SKM-1 treated with dmso at 0.1 percent for 144 hours (cell line): ENCODE measurements around the gene CGREF1.
"Not testable (repeated sequence)": the region's sequence is repeated elsewhere in the genome, so short reads cannot be mapped to it uniquely, and the experiment has no call there.

Source experiments
- DNase-seq: peaks from one replicate; lab custom pipeline; 2025; ENCODE audit not compliant: unreplicated experiment; lab: John Stamatoyannopoulos, UW

CGREF1 gene

GRCh38 chr2:27088634-27089033 lies 30.3 kb downstream of the CGREF1 start:
- no peak for DNase-seq

- no peak for DNase-seq
Observed at GRCh38 chr2:27087823-27088410, 31.0 kb downstream of the CGREF1 start.

GRCh38 chr2:27086724-27087593 lies 32.0 kb downstream of the CGREF1 start, which contains the start of gene KHK:
Gene KHK (plus strand): TSS chr2:27086772. CDS start chr2:27087260, 488 bp downstream.
- DNase-seq, result no peak

- peak; percentile 89 for DNase-seq
Observed at GRCh38 chr2:27086090-27086723, 32.7 kb downstream of the CGREF1 start.

GRCh38 chr2:27085673-27086089 lies 33.2 kb downstream of the CGREF1 start:
- DNase-seq, result peak; percentile 12

GRCh38 chr2:27085062-27085672 lies 33.8 kb downstream of the CGREF1 start:
- no peak for DNase-seq

GRCh38 chr2:27084297-27085061 lies 34.4 kb downstream of the CGREF1 start:
- DNase-seq, result no peak

- DNase-seq, result no peak
Observed at GRCh38 chr2:27083410-27084296, 35.3 kb downstream of the CGREF1 start.

GRCh38 chr2:27082773-27083409 lies 36.0 kb downstream of the CGREF1 start:
- no peak for DNase-seq

GRCh38 chr2:27081984-27082772 lies 36.8 kb downstream of the CGREF1 start:
- no peak for DNase-seq

GRCh38 chr2:27080603-27080936 lies 38.4 kb downstream of the CGREF1 start:
- no peak for DNase-seq

- no peak for DNase-seq
Observed at GRCh38 chr2:27080140-27080469, 38.8 kb downstream of the CGREF1 start.

- DNase-seq, result no peak
Observed at GRCh38 chr2:27079233-27080139, 39.4 kb downstream of the CGREF1 start.

- no peak for DNase-seq
Observed at GRCh38 chr2:27078267-27079194, 40.4 kb downstream of the CGREF1 start, which contains the start of gene EMILIN1. Gene EMILIN1 (plus strand): TSS chr2:27078615. CDS start chr2:27079066, 451 bp downstream.

- no peak for DNase-seq
Observed at GRCh38 chr2:27077231-27077630, 41.7 kb downstream of the CGREF1 start.

- no peak for DNase-seq
Observed at GRCh38 chr2:27076323-27076722, 42.6 kb downstream of the CGREF1 start.

GRCh38 chr2:27075566-27075871 lies 43.4 kb downstream of the CGREF1 start:
- DNase-seq, result not testable (repeated sequence)
